IPS-20b (cell line): Measurements from ENCODE around the gene PRKCA.
"Not testable (repeated sequence)": the region's sequence is repeated elsewhere in the genome, so short reads cannot be mapped to it uniquely, and the experiment has no call there.

Experiments
- H3K27ac ChIP-seq: one replicate; pipeline ENCODE4 v1.5.1; 2013; ENCODE audit warnings: low read length
- H3K27me3 ChIP-seq: 2 replicates; pipeline ENCODE4 v1.6.1; 2013; ENCODE audit warnings: mild to moderate bottlenecking, low read length, inconsistent platforms; ENCODE audit not compliant: insufficient read depth
- H3K36me3 ChIP-seq: 2 replicates; pipeline ENCODE4 v1.6.1; 2013; ENCODE audit warnings: low read depth, mild to moderate bottlenecking, inconsistent platforms, low read length, moderate library complexity; ENCODE audit not compliant: insufficient read depth
- H3K4me1 ChIP-seq: 2 replicates; pipeline ENCODE4 v1.6.1; 2013; ENCODE audit warnings: mild to moderate bottlenecking, control low read depth, inconsistent platforms, low read length, moderate library complexity; ENCODE audit not compliant: insufficient read depth
- H3K4me3 ChIP-seq: 2 replicates; pipeline ENCODE4 v1.5.1; 2013; ENCODE audit warnings: mild to moderate bottlenecking, low read length, inconsistent platforms
- H3K9ac ChIP-seq: 2 replicates; pipeline ENCODE4 v1.6.1; 2013; ENCODE audit warnings: low read depth, mild to moderate bottlenecking, inconsistent platforms, low read length, moderate library complexity
- H3K9me3 ChIP-seq: 2 replicates; pipeline ENCODE4 v1.6.1; 2013; ENCODE audit warnings: mild to moderate bottlenecking, low read depth, low read length, inconsistent platforms; ENCODE audit not compliant: insufficient read depth

Gene PRKCA

GRCh38 chr17:66717641-66718058 lies 415.2 kb downstream of the PRKCA start:
- H3K9me3 ChIP-seq: no peaks in the 10 kb centered on the region
- no peaks in the 10 kb centered on the region for H3K36me3 ChIP-seq
- H3K27ac ChIP-seq: no peak overlapping the region
- peaks cover 33% of the 10 kb centered on the region; the same call in 1 of the 2 replicates for H3K4me1 ChIP-seq
- H3K4me3 ChIP-seq: no peak overlapping the region
- H3K9ac ChIP-seq: no peak overlapping the region
- H3K27me3 ChIP-seq: no peaks in the 10 kb centered on the region

- Histone ChIP-seq H3K36me3 (no peaks in the 10 kb centered on the region), H3K27me3 (no peaks in the 10 kb centered on the region), H3K4me1 (peaks cover 42% of the 10 kb centered on the region; the same call in 1 of the 2 replicates), H3K9ac (no peak overlapping the region), H3K9me3 (no peaks in the 10 kb centered on the region), H3K27ac (no peak overlapping the region), H3K4me3 (no peak overlapping the region)
Observed at GRCh38 chr17:66720027-66720426, 417.6 kb downstream of the PRKCA start.

- peaks cover 37% of the 10 kb centered on the region; the same call in 1 of the 2 replicates for H3K4me1 ChIP-seq
- no peak overlapping the region for H3K4me3 ChIP-seq
- H3K27ac ChIP-seq: no peak overlapping the region
- no peaks in the 10 kb centered on the region for H3K36me3 ChIP-seq
- H3K27me3 ChIP-seq: no peaks in the 10 kb centered on the region
- H3K9ac ChIP-seq: no peak overlapping the region
- H3K9me3 ChIP-seq: no peaks in the 10 kb centered on the region
Observed at GRCh38 chr17:66720567-66720966, 418.2 kb downstream of the PRKCA start.

- Histone ChIP-seq H3K36me3 (no peaks in the 10 kb centered on the region), H3K27ac (no peak overlapping the region)
Observed at GRCh38 chr17:66722341-66722740, 419.9 kb downstream of the PRKCA start.

GRCh38 chr17:66724581-66725341 lies 422.3 kb downstream of the PRKCA start:
- Histone ChIP-seq H3K4me3 (no peak overlapping the region), H3K27ac (no peak overlapping the region), H3K9ac (no peak overlapping the region), H3K36me3 (no peaks in the 10 kb centered on the region), H3K9me3 (no peaks in the 10 kb centered on the region), H3K4me1 (peaks cover 26% of the 10 kb centered on the region; the same call in 1 of the 2 replicates), H3K27me3 (no peaks in the 10 kb centered on the region)

More at GRCh38 chr17:66722341-66722740, 419.9 kb downstream of the PRKCA start:
- H3K9me3 ChIP-seq: no peaks in the 10 kb centered on the region
- peaks cover 29% of the 10 kb centered on the region; the same call in 1 of the 2 replicates for H3K4me1 ChIP-seq
- H3K4me3 ChIP-seq: no peak overlapping the region
- H3K9ac ChIP-seq: no peak overlapping the region
- H3K27me3 ChIP-seq: no peaks in the 10 kb centered on the region

GRCh38 chr17:66725438-66725837 lies 423.0 kb downstream of the PRKCA start:
- not testable (repeated sequence) for H3K9ac ChIP-seq, H3K27ac ChIP-seq, H3K9me3 ChIP-seq, H3K27me3 ChIP-seq, H3K4me3 ChIP-seq, H3K36me3 ChIP-seq
- peaks cover 32% of the 10 kb centered on the region for H3K4me1 ChIP-seq

GRCh38 chr17:66725956-66726355 lies 423.5 kb downstream of the PRKCA start:
- no peaks in the 10 kb centered on the region for H3K36me3 ChIP-seq
- no peak overlapping the region for H3K27ac ChIP-seq
- no peaks in the 10 kb centered on the region for H3K9me3 ChIP-seq
- H3K27me3 ChIP-seq: no peaks in the 10 kb centered on the region
- no peak overlapping the region for H3K9ac ChIP-seq
- H3K4me1 ChIP-seq: peaks cover 35% of the 10 kb centered on the region
- no peak overlapping the region for H3K4me3 ChIP-seq

- Histone ChIP-seq H3K4me3 (no peak overlapping the region), H3K9me3 (no peaks in the 10 kb centered on the region), H3K27ac (no peak overlapping the region), H3K27me3 (no peaks in the 10 kb centered on the region), H3K9ac (no peak overlapping the region), H3K4me1 (peaks cover 38% of the 10 kb centered on the region), H3K36me3 (no peaks in the 10 kb centered on the region)
Observed at GRCh38 chr17:66726371-66726770, 424.0 kb downstream of the PRKCA start.

- Histone ChIP-seq H3K9ac (no peak overlapping the region), H3K4me1 (peaks cover 35% of the 10 kb centered on the region), H3K4me3 (no peak overlapping the region), H3K36me3 (no peaks in the 10 kb centered on the region), H3K9me3 (no peaks in the 10 kb centered on the region), H3K27ac (no peak overlapping the region), H3K27me3 (no peaks in the 10 kb centered on the region)
Observed at GRCh38 chr17:66726846-66727245, 424.4 kb downstream of the PRKCA start.

GRCh38 chr17:66727634-66728570 lies 425.5 kb downstream of the PRKCA start:
- Histone ChIP-seq H3K4me3 (no peak overlapping the region), H3K36me3 (no peaks in the 10 kb centered on the region), H3K4me1 (peaks cover 24% of the 10 kb centered on the region), H3K9ac (no peak overlapping the region), H3K27ac (no peak overlapping the region), H3K27me3 (no peaks in the 10 kb centered on the region), H3K9me3 (no peaks in the 10 kb centered on the region)

- Histone ChIP-seq H3K9me3 (no peaks in the 10 kb centered on the region), H3K36me3 (no peaks in the 10 kb centered on the region), H3K9ac (peak overlapping the region; percentile 74), H3K27me3 (no peaks in the 10 kb centered on the region), H3K4me1 (peaks cover 13% of the 10 kb centered on the region), H3K27ac (peak overlapping the region; percentile 54), H3K4me3 (no peak overlapping the region)
Observed at GRCh38 chr17:66730461-66730923, 428.1 kb downstream of the PRKCA start.
